HG03039 (cell line): ENCODE measurements around the gene PLCG1.
"Not testable (repeated sequence)": the region's sequence is repeated elsewhere in the genome, so short reads cannot be mapped to it uniquely, and the experiment has no call there.

Experiments
- ATAC-seq: cut with Tn5 transposase; IDR thresholded peaks from one replicate; pipeline ENCODE4 v1.9.1; 2021; ENCODE audit warnings: mild to moderate bottlenecking, moderate library complexity; ENCODE audit not compliant: unreplicated experiment

Gene PLCG1

DNA sequence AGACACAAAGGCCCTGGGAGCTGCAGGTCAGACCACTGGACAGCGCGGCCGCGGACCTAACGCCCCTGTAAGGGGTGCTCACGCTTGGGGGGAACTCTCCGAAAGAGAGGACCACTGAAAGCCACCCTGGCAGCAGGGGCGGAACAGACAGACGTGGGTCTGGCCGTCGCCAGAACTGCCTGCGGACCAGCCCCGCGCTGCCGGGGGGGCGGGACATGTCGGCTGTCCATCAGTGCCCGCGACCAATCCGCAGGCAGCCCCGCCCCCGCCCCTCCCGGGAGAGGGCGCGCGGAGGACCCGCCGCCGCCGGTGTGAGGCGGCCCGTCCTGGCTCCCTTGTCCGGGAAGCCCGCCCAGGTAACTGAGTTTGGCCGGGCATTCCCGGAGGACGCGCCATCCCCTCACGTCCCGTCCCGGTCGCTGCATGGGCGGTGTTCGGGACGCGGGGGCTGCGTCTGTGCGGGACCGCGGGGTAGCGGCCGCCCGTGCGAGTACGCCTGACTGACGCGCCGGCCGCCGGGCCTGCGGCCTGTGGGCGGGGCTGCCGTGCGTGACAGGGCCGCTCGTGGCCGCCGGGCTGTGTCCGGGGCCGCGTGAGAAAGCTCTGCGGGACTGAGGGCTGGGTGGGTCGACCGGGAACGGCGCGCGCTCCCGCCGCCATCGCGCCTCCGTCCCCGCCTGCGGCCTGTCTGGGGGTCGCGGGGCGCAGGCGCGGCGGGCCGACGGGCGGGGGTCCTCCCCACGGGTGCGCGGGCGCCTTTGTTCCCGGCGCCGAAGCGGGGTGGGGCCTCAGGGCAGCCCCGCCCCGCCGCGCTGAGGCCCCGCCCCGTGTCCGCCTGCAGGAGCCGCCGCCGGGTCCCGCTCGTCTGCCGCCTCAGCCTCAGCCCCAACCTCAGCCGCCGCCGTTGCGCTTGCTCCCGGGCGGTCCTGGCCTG is at the start of gene PLCG1:
Gene PLCG1 (plus strand): TSS at position 864 of the 934 bp plus-strand sequence. CDS start 99 bp downstream, outside the sequence.
- peak; percentile 46 for ATAC-seq

DNA sequence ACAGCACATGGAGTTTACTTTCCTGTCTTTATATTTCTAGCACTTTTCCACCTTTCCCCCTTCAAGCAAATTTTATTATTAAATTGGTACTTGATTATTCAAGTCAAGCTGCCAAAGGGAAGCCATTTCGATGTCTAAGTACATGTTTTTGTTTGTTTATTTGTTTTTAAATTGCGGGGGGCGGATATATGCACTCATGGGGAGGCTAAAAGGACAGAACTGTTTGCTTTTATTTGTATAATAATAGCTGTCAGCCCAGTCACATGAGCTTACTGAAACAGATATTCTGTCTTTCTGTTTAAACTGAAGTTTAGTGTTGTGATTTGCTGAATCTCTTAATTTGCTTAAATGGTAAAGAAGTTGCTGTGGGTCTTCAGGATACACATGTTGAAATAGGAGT is 49.6 kb upstream of the PLCG1 start:
- no peak for ATAC-seq

DNA sequence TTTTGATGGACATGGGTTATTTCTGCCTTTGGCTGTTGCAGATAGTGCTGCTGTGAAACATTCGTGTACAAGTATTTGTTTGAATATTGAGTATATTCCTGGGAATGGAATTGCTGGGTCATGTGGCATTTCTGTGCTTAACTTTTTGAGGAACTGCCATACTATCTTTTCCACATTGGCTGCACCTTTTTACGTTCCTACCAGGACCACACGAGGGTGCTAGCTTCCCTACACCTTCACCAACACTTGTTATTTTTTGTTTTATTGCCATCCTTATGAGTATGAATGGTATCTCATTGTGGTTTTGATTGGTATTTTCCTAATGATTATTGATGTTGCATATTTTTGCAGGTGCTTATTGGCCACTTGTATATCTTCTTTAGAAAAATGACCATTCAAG is 47.8 kb upstream of the PLCG1 start:
- no peak for ATAC-seq

DNA sequence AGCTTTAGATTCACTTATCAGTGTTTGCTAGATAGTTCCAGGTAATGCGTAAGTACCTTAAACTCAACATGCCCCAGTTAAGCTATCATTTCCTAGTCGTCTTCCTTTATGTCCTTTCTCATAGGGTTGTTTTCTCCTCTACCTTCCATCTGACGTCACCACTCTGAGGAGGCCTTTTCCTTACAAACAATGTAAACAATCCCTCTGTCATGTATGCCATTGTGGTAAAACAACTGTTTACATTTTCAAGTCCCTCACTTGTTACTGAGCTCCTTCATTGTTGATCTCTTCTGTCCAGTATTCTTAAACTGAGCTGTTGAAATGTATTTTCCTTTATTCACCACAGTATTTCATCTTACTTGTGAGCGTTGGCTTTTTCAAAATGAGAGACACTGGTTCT is 45.4 kb upstream of the PLCG1 start:
- ATAC-seq = no peak

DNA sequence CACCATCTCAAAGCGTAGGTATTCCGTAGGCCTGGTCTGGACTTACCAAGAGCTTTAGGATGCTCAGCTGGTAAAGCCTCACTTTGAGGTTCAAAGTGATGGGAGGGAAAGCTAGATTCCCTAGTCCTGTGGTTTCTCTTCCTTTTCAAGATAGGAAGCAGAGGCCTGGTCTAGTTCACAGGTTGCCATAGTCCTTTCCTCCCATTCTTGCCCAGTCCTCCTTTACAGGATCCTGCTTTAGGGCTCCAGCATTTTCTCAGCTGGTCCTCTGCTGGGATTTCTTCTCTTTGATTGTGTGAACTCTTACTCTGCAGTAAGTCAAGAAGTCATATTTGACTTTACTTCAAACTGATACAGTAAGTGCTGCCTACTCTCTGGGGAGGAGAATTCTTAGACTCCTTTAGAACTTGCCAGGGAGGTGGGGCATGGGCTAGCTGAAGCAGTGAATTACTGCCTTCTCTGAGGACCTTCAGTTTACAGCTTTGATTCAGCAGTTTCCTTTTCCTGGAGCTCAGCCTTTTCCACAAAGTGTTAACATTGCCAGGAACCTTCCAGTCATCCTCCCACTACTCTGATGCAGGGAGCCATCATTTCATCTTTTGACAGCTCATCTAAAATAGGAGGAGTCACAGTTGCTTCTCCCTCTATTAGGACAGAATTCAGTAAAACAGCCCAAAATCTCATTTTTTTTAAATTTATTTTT is 42.8 kb upstream of the PLCG1 start:
- no peak for ATAC-seq

DNA sequence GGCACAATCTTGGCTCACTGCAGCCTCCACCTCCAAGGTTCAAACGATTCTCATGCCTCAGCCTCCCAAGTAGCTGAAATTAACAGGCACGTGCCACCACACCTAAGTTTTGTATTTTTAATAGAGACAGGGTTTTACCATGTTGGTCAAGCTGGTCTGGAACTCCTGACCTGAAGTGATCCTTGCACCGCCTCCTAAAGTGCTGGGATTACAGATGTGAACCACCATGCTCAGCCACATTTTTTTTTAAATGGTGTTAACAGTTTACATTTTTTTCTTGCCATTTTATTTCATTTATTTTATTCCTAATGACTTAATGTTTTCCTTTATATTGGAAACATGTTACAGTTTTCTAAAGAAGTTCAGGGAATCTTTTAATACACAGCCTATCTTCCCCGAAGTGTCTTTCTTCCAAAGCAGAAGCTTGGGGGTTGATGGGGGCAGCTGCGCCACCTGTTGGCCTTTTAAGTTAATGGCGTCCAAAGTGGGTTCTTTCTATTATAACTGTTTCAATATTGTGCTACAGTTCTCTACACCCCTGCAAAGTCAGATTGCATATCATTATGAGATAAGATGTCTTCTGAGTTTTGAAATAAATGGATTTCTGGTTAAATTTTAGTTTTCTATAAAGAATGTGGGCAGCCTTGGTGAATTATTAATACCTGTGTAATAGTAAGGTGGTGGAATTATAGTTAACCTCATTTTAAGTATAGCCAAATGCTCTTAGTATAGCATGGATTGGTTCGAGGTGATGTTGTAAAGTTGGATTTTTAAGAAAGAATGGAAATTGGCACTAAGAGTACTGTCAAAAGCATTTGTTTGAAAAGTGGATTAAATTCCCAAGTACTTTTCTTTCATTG is 42.0 kb upstream of the PLCG1 start:
- no peak for ATAC-seq

DNA sequence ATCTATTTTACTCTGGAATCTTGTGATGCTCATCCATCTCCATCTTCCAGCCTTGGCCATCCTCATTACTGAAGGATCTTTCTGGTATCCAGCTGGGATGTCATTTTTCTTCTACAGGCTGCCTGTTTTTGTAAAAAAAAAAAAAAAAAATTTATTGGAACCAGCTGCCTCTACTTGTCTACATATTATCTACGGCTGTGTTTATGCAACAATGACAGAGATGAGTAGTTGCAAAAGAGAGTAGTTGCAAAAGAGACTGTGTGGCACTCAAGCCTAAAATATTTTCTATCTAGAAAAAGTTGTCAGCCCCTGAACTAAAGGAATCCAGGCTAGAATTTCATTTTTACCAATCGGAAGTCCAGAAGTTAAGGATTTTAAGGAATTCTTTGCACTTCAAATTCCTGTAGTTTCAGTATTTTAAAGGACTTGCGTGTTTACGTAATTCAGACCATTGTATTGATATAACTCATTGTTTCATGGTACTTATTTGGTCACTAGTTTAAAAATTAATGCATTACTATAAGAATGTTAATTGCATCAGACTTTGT is 38.6 kb upstream of the PLCG1 start:
- no peak for ATAC-seq

DNA sequence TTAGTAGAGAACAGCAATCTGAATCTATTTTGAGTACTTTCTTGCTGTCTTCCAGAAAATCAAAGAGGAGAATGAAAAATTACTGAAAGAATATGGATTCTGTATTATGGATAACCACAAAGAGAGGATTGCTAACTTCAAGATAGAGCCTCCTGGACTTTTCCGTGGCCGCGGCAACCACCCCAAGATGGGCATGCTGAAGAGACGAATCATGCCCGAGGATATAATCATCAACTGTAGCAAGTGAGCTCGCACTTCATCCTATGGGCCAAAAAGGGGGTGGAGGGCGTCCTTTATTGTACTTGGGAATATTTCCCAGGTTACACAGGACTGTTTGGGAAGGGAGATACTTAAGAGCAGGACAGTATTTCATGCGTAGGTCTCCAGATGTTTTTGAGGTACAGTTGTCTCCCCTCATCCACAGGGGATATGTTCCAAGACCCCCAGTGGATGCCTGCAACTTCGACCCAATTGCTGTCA is 37.3 kb upstream of the PLCG1 start:
- ATAC-seq = no peak

DNA sequence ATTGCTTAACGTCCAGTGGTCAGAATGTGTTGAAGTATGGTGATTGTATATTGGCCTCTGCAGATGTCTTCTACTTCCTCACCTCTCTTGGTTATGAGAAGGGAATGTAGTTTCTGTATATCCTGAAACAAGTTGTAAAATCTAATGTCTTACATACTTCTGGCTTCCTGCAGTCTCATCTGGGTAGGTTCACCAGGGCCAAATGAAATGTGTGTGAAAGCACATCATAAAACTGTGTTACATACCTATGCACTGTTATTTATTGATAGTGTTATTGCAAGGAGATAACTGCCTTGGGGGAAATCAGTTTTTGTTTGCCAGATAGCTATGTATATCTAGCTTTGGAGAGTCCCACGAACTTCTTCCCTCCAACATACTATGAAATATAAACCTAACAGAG is 35.7 kb upstream of the PLCG1 start:
- ATAC-seq = no peak

DNA sequence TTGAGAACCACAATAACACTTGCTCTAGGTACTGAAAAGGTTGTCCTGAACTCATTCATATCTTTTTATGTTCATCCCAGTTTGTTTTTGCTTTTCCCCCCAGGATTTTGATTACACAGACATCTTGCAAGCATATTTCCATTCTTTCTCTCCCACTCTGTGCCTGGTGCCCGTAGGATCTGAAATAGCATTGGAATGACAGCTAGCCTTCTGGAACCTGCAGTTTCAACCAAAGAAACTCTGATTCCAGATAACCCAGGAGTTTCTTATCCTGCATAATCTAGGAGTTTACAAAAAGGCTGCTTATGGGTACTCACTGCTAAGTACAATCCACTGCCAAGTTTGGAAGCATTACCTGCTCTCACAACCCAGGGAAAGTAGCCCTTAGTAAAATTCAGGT is 28.8 kb upstream of the PLCG1 start:
- no peak for ATAC-seq

DNA sequence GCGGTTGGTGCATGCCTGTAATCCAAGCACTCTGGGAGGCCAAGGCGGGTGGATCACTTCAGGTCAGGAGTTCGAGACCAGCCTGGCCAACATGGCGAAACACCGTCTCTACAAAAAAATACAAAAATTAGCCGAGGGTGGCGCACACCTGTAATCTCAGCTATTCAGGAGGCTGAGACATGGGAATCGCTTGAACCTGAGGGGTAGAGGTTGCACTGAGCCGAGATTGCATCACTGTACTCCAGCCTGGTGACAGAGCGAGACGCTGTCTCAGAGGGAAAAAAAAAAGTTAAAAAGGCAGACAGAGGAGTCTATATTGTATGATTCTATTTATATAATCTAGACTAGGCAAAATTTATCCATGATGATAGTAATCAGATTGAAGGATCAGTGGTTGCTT is 27.3 kb upstream of the PLCG1 start:
- no peak for ATAC-seq

DNA sequence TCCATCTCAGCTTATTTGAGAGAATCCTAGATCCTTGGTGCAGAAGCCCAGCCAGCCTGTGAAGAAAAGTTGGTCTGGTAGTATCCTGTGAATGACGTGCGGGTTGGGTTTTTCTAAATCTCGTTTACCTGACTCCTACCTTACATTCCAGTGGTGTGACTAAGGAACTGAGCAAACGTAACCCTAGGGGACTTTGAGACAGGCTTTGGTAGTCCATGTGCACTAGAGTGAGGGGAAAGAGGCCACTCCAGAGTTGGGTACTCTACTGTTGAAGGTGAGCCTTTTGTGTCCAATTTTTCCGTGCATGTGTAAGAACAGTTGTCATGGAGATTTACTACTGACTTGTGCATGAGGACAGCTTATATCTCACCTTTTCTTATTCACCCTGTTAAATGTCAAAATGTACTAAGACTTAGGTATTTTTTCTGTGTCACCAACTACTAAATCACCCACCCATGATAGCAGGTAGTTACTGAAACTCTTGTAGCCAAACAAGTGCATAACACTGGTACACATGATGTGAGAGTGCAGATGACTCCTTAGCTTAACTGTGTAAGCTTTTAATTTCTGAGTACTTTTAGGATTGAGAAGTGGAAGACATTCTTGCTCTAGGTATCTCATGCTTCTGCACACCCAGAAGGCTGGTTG is 26.3 kb upstream of the PLCG1 start:
- no peak for ATAC-seq

DNA sequence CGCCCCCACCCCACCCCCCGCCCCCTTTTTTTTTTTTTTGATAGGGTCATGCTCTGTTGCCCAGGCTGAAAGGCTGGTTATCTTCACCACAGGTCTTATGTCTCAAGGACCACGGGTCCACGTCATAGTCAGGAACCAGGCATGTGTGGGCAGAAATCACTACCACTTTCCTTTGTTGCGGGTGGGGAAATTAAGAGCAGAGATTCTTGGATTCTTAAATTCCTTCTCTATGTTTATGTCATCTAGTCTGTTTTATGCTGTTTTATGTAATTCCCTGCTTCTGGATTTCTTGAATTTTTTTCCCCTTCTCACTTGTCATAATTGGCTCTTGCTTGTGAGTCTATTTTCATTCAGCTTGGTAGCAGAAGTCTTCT is 25.8 kb upstream of the PLCG1 start:
- ATAC-seq = no peak

DNA sequence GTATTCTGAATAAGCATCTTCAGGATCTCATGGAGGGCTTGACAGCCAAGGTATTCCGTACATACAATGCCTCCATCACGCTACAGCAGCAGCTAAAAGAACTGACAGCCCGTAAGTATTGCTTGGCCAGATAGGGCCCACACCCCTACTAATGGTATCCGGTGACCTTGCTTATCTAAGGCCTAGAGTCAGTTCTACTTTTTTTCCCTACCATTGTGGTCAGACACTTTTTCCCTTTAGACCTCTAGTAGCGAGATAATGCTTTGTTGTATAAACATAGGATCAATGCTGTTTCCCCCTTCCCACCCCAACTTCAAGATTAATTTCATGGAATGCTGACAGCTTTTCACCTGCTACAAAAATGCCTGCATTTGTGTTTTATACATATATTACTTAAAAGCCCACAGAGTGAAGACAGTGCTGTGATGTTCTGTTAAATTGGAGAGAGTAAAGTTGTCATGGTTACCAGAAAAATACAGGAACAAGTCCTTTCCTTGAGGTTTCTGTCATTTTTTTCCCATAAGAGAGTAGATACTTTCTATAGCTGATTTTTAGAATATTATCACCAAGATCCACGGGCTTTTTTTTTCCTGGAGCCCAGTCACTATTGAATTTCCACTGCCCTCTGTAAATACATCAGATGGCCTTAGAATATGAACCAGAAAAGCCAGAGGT is 20.9 kb upstream of the PLCG1 start:
- ATAC-seq = no peak

DNA sequence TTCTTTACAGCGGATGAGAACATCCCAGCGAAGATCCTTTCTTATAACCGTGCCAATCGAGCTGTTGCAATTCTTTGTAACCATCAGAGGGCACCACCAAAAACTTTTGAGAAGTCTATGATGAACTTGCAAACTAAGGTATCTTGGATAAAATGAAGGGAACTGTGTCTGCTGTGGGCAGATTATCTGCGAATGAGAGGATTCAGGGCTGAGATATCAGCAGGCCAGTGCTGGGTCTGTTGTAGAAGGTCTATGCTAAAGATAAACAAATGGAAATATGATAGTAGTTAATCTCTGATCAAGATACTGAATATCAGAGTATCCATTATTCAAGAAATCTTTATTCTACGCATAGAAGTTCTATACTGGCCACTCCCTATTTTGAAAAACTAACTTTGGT is 19.2 kb upstream of the PLCG1 start:
- ATAC-seq = not testable (repeated sequence)

DNA sequence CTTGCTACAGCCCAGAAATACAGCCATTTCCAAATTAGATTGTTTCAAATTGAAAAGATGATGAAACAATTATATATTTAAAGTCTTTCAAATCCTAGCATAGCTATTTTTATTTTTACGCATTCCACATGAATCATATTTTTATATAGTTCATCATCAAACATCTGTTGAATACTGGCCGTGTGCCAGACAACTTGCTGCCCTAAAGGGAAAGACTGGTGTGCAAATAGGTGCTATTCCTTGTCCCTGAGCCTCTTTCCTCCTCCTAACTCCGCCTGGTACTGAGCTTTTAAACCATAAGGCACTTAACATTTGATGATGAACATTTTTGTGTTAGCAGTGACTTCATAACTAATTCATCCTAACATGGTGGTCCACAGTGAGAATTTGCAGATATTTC is 18.7 kb upstream of the PLCG1 start:
- no peak for ATAC-seq

DNA sequence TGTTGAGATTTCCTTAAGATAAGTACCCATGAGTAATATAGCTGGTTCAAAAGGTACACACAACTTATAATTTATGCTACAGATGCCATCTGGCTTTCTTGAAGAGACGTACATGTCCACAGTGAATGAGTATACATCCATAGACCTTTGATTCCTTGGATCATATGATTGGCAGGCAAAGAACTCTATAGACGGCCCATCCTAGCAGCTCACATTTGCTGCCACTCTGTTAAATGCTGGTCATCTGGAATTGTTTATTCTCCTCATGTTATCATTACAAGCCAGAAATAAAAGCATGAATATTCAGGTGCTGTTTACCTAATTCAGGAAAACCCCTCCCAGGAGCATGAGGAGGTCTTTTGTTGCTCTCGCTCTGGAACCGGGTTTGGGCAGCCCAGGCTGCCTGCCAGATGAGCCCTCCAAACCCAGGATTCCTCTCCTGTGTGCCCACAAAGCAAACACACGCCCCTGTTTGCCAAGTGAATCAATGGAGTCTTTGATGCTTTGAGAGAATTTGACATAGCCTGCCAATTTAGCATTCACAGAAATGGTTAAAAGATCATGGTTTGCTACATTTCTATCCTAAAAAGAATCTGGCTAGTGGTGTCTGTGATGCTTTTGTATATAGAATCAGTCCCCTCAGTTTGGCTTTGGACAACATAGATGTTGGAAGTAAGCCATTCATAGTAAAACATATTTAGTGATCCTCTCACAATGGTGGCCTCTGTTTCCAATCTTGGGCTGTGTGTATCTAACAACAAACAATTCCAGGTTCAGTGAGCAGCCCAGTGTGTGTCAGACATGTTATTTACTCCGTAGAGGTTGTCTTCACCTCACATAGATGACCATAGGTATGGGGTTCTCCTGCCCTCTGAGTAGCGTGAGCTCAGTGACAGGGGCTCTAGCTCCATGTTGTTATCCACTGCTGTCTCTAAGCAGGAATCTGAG is 17.5 kb upstream of the PLCG1 start:
- ATAC-seq = no peak

DNA sequence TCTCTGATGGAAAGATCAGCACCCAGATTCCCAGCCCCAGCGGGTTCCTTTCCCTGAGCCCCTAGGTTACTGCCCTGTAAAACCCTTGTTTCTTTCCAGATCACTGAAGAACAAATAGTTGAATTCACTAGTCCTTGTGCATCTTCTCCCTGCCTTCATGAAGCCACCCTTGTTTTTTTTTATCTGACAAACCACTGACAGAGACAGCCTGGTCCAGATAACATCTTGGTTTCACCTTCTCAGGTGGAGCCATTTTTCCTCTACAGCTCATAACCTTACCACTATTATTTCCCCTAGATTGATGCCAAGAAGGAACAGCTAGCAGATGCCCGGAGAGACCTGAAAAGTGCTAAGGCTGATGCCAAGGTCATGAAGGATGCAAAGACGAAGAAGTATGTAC is 15.9 kb upstream of the PLCG1 start:
- no peak for ATAC-seq

DNA sequence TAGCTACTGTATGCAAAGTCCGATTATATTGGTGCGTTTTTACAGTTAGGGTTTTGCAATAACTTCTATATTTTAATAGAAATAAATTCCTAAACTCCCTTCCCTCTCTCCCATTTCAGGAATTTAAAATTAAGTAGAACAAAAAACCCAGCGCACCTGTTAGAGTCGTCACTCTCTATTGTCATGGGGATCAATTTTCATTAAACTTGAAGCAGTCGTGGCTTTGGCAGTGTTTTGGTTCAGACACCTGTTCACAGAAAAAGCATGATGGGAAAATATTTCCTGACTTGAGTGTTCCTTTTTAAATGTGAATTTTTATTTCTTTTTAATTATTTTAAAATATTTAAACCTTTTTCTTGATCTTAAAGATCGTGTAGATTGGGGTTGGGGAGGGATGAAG is 13.7 kb upstream of the PLCG1 start:
- ATAC-seq = no peak
